GM21447 (cell line): ENCODE results near the gene HMGN4.
"Not testable (repeated sequence)": the region's sequence is repeated elsewhere in the genome, so short reads cannot be mapped to it uniquely, and the experiment has no call there.

ENCODE experiments used
- ATAC-seq: cut with Tn5 transposase; IDR thresholded peaks from one replicate; pipeline ENCODE4 v1.9.1; 2021; ENCODE audit not compliant: unreplicated experiment

HMGN4 gene

DNA sequence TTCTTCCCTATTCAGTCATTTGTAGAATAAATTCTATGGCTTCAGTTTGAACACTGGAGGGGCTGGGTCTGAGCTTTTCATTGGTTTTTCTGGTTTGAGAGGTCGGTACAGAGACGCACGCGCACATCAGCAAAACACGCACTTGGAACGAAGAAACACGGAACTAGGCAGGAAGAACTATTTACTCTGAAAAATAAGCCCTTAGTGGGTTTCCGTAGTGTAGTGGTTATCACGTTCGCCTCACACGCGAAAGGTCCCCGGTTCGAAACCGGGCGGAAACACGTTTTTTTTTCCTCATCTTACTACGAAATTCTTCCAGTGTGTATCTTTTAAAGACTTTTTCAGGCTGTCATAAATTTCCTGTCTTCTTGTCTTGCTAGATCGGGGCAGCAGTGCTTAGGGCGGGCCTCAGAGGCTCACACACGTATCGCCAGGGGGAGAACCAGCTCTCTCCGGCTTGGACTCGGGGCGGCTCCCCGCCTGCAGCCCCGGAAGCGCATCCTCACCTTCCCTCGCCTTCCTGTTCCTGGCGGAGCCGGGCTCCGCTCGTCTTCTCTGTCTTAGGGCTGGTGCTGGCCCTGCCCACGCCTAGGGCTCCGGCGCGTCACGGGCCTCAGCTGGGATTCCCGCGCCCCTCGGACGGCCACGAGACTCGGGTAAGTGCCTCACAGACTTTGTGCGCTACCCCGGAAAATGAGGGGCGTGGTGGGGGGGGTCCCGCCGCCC lies at the start of gene HMGN4:
TSS of gene HMGN4 (plus strand) at position 521 of the 726 bp plus-strand sequence. CDS start 6,841 bp downstream, outside the sequence.
- ATAC-seq: peak; percentile 47

DNA sequence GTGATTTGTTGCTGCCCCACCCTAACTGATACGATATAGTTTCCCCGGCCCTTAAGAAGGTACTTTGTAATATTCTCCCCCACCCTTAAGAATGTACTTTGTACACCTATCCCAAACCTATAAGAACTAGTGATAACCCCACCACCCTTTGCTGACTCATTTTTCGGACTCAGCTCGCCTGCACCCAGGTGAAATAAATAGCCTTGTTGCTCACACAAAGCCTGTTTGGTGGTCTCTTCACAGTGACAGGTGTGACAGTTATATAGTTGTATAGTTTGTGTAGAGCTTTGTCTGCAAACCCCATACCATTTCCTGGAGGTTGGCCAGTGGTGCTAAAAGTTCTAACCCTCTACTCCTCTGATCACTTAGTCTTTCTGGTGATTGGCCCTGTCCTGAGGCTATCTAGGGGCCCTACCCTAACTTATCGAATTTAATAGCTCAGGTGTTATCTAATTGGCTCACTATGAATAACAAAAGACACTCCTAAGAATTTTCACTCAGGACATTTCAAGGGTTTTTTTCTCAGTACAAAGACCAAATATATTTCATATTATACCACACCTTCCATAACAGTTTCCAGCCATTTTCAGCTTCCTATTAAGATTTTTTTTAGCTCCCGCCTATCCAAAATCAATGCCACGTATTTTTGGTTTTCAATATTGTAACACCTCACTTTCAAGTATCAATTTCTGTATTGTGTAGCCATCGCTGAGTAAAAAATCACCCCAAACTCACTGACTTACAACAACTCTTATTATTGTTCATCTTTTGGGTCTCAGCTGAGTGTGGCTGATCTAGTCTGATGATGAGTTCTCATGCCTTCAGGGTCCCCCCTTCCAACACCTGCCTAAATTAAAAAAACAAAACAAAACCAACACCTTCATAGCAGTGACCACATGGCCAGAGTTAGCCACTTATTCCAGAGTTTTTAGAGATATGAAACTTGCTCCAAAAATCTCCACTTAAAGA lies 47.9 kb upstream of the HMGN4 start:
- ATAC-seq: no peak

DNA sequence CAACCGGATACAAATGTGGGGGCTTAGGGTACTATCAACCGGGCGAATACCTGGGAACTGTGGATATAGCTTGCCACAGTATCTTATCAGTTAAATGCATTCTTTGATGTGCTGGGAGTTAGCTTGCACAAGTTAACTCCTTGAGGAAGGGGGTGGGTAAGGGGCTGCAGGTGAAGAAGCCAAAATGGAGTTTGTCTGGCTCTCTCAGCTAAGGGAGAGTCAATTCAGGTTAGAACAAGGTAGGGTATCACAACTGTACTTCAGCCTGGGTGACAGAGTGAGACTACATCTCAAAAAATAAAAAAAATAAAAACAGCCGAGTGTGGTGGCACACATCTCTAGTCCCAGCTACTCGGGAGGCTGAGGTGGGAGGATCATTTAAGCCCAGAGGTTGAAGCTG lies 46.6 kb upstream of the HMGN4 start:
- no peak for ATAC-seq

DNA sequence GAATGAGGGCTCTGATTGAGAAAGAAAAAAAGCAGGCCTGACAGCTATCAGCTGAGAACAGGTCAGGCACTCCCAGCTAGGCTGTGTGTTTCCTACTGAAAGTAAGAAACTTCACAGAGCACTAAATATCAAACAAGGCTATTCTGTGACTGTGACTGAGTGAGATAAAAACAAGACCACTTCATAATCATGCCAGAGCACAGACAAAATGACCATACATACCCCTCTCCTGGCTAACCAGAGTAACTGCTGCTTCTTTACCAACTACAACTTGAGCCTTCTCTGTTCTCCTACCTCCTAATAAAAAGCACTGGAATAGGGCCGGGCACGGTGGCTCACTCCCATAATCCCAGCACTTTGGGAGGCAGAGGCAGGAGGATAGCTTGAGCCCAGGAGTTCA lies 44.9 kb upstream of the HMGN4 start:
- no peak for ATAC-seq

DNA sequence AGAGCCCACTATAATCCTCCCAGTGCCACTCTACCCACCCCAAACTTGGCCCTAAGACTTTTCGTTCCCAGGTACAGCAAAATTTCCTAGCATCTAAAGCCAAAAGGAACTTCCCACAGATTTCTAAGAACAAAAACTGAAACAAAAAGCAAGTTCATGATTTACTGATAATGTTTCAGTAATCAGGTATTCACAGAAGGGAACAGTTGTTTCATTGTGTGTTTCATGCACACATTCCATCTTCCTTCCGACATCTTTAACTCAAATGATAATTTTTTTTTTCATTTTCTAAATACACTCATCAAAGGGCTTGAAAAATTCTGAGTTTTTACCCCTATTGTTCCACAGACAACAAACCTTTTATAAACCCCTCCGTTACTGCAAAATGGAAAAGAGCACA lies 44.0 kb upstream of the HMGN4 start:
- no peak for ATAC-seq

DNA sequence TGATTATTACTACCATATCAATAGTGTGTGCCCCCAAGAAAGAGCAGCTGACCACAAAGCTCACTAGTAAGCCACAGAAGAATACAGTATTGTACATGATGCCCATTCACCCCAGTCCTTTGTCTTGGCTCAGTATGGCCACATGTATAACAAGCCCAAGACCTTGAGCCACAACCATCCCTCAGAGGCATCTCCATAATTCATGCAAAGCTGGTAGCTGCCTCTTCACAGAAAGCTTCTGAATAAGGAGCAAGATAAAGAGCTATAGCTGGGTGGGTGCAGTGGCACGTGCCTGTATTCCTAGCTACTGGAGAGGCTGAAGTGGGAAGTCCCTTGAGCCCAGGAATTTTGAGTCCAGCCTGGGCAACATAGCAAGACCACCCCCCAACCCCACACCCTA lies 42.9 kb upstream of the HMGN4 start:
- ATAC-seq: no peak

DNA sequence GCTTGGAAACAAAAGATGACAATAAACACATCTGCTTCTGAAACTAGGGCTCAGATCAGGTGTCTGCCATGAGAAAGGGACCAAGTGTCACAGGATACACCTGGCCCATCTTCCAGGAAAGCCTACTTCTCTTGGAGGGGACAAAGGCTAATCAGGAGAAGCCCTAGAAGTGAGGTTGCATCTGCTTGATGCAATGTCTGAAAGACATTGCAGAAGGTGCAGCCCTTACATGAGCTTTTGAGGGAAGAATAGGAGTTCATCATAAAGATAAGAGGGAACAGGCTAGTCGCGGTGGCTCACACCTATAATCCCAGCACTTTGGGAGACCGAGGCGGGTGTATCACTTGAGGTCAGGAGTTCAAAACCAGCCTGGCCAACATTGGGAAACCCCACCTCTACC lies 40.6 kb upstream of the HMGN4 start:
- ATAC-seq: no peak

DNA sequence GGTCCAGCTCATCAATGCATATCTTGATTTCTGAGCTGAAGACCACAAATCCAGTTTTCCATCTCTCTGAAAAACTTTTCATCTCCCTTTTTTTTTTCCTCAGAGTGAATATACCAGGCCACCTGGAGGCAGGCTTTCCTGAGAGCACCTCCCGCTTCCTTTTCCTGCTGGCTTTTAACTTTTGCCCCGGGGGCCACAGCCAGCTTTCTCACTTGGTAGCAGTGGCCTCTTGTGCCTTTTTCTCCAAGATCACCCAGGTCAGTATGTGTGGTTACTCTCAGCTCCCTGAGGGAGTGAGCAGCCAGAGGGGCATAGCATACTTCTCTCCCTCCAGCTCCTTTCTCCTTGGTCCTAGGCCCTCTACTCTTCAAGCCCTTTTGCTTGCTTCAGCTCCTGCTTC lies 38.1 kb upstream of the HMGN4 start, which contains the start of gene BTN1A1:
TSS of gene BTN1A1 (plus strand) at position 202 of the 400 bp plus-strand sequence. CDS start 984 bp downstream, outside the sequence.
- no peak for ATAC-seq

DNA sequence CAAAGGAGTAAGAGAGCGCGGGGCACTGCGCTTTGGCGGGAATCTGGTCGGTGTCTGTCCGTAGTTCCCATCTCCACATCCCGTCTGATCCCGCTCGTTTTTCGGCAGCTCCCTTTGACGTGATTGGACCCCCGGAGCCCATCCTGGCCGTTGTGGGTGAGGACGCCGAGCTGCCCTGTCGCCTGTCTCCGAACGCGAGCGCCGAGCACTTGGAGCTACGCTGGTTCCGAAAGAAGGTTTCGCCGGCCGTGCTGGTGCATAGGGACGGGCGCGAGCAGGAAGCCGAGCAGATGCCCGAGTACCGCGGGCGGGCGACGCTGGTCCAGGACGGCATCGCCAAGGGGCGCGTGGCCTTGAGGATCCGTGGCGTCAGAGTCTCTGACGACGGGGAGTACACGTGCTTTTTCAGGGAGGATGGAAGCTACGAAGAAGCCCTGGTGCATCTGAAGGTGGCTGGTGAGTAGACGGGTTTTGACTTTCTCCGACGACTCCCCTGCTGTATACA lies 36.6 kb upstream of the HMGN4 start:
- no peak for ATAC-seq

DNA sequence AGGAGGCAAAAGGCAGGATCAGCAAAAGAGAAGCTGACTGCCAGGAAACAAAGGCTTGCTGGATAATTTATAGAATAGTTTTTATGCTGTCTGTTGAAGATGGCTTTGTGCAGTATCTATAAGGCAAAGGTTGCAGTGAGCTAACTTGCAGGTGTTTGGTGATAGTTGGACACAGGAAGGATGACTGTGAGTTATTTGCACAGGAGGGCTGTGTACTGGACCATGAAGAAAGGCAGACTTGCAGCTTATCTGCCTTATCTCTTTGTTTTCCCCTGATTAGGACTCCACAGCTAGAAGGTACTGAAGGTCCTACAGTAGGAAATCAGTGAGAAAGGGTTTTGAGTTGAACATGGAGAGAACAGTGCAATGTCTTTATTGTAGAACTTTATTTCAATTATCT lies 36.0 kb upstream of the HMGN4 start:
- peak; percentile 75 for ATAC-seq

DNA sequence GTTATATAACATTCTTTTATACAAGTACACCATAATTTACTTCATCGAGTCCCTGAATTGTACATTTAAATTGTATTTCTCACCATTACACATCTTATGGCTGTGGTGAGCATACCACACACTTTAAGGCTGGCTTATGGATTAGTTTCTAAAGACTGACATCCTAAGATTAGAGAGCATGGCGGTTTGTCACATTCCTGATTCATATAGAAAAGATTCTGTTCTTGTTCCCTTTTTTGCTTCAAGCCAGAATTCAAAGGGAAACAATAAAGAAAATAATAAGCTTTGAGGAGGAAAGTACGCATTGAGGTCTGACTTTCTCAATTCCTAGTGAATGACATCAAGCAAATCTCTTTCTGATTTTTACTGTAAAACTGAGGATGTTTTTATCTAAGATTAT lies 35.5 kb upstream of the HMGN4 start:
- ATAC-seq: no peak

DNA sequence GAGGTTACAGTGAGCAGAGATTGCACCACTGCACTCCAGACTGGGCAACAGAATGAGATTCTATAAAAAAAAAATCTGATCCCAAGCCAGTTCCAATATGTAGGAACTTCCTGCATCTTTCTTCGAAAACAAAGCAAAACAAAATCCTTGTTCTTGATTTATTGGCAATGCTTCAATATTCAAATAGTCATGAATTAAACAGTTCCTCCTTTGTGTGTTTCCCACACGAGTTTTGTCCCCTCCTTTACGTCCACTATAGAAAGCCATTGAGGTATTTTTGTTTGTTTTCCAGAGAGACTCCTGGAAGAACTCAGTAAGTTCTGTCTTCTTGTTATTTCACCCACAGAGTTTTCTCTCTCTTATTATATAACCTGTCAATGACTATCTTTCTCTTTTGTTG lies 30.5 kb upstream of the HMGN4 start:
- no peak for ATAC-seq

DNA sequence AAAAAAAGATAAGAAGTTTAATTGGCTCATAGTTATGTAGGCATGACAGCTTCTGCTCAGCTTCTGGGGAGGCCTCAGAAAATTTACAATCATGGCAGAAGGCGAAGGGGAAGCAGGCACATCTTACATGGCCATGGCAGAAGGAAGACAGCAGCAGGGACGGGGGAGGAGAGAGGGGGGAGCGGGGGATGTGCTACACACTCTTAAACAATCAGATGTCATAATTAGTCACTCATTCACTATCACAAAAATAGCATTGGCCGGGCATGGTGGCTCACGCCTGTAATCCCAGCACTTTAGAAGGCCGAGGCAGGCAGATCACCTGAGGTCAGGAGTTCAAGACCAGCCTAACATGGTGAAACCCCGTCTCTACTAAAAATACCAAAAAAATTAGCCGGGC lies 27.1 kb upstream of the HMGN4 start:
- not testable (repeated sequence) for ATAC-seq

DNA sequence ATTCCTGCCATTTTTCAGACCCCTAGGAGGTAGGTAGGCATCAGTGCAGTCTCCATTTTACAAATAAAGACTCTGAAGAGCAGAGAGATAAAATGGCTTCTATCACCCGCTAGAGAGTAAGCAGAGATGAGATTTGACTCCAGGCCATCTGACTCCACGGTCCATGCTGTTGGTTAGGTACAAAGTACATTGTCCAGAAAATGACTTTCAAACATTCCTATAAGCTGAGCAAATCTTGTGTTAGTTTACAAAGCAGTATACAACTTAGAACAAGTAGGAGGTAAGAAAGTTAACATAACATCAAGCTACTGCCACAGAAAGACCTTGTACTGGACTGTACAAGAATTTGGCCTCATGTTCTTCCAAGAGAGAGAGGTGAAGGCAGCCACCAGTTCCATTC lies 23.2 kb upstream of the HMGN4 start:
- no peak for ATAC-seq

DNA sequence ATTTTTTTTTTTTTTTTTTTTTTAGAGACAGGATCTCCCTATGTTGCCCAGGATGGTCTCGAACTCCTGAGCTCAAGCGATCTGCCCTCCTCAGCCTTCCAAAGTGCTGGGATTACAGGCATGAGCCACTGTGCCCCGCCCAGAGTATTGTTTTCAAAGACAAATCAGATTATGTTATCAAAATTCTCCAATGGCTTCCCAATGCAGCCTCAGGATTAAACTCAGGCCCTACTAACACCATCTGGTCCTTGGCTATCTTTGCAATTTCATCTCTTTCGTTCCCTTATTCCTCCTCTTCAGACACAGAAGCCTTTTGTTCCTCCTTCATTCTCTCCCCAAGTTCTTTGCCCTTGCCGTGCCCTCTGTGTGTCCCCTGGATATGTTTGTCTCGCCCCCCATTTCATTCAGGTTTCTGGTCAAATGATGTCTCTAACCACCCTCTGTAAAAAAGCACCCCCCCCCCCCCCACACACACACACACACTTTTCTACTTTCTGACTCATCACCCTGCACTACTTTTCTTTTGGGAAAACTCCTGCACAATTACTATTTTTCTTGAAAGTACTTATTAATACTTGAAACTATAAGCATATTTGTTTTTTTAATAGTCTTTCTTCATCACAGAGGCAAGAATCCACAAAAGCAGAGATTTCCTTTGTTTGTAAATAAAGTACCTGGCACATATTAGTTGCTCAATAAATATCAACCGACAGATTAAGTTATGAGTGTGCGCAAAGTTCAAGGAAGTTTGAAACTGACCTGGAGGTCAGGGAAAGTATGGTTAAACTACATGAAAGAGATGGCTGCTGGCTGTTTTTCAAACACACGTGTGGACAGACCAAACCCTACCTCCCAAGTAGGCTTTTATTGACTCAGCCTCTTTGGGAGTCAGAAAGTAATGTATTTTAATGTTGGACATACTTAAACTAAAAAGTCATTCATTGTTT lies 21.4 kb upstream of the HMGN4 start:
- no peak for ATAC-seq

DNA sequence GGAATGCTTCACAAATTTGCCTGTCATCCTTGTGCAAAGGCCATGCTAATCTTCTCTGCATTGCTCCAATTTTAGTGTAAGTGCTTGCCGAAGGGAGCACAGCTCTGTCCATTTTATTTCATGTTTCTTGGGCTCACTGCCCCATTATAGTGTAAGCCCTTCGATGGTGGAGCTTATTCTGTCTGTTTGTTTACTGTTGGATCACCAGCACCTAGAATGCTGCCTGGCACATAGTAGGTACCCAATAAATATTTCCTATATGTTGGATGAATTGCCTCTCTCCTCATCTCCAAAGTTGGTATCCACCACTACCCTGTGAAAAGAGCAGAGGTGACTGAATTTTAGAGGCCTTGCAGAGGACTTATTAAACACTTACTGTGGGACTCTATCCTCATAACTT lies 18.8 kb upstream of the HMGN4 start:
- no peak for ATAC-seq

DNA sequence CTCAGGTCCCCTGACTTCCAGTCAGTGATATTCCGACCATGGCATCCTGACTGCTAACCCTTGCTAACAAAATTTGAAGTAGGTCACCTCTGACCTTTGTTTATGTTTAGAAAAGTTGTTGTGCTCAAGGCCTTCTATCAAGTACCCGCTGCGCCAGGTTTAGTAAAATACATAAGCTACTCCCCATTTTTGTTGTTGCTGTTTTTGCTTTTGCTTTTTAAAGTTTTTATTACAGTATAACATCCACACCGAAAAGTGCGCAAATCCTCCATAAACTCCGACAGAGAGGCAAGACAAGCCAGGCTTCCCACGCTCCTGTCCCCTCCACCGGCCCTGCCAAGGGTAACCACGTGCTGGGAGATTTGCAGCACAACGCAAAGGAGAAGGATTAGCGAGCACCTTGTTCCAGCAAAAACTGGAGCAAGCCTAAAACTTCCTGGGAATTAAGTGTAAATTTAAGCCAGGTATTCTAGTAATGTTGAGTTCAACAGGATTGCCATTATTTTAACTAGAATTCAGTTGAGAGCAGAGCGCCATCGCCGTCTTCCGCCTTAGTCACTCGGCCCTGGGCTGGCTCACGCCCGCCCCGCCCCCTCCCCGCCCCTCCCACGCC lies 17.8 kb upstream of the HMGN4 start:
- peak; percentile 25 for ATAC-seq

DNA sequence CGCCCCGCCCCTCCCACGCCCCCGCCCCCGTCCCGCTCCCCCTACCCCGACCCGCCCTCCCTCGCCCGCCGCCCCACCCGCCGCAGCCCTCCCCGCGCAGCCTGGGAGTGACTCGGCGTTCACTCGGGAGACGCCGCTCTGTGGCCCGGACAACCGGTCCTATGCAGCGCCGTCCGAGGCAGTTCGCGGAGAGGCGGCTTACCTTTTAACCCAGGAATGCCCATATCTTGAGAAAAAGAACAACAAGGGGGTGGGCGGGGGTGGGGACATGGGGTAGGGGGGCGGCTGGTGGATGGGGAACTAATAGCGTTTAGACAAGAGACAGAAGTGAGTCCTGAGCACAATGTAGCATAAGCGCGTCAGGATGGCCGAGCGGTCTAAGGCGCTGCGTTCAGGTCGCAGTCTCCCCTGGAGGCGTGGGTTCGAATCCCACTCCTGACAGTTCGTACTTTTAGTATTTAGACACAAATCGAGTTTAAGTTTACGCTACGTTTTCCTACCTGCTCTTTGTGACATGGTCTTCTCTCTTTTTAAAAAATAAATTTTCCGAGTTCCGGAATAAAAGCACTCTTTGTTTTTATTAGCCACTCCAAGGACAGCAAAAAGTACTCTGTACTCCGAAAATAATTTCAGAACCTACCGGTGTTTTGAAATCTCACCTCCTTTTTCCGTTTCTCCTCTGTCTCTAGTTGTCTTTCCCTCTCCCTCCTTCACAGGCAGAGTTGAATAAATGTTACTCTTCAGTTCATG lies 17.1 kb upstream of the HMGN4 start:
- peak; percentile 73 for ATAC-seq

DNA sequence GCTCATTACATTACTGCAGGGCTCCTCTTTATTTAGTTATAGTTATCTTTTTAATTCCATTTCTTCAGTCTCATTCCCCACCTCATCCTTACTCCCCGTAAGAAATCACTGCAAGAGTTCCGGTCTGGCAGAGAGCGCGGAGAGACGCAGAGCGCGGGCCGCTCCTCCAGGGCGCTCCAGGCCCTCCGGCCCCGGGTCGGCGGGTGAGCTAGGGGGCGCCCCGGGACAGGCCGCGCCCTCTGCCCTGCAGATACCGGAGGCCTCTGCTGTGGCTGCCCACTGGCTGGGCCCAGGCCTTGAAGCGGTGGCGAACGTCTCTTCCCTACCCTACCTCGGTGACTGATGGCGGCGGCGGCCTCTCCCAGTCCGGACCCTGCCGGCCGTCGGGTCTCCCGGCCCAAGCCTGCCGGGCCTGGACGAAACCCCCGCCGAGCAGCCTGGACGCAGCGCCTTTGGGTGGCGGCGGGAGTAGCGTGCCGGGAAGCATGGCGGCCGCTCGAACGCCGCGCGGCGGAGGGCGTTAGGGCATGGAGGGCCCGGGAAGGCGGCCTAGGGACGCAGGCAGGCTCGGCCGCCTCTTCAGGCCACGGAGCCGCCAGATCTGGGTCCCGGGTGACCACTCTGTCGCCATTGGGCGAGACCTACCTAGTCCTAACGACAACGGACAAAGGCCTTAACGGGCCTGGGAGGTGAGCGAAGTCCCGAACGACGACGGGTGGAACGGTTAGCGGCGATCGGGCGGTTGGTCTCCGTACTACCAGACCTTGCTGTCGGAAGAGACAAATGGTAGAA lies 16.4 kb upstream of the HMGN4 start:
- ATAC-seq: peak; percentile 76
